Activated T-helper 2 cell treated with anti-CD3 and anti-CD28 coated beads, Interferon-gamma antibody, Interleukin-2, Interleukin-4, amounts not matched to agents 10 μg/mL and 5 μg/mL and 100 μg/mL, durations not matched to agents 14 hours and 24 hours and 36 hours (primary cell): ENCODE results near the gene ARL13B. TPM values are rescaled to one million over a fixed set of nuclear protein-coding genes. Genes with fewer than 3 reads are reported as not detected.

Experiments
- DNase-seq: peaks from one replicate; pipeline ENCODE4 v3.0.0; 2021; ENCODE audit warnings: low spot score
- H3K27ac Mint-ChIP-seq: one replicate; pipeline ENCODE4 v1.8.0; 2021; ENCODE audit warnings: mixed read lengths
- H3K27me3 Mint-ChIP-seq: one replicate; pipeline ENCODE4 v1.8.0; 2021; ENCODE audit warnings: low read depth, mixed read lengths
- H3K36me3 Mint-ChIP-seq: one replicate; pipeline ENCODE4 v1.8.0; 2021; ENCODE audit warnings: low read depth, mixed read lengths
- H3K4me1 Mint-ChIP-seq: one replicate; pipeline ENCODE4 v1.8.0; 2021; ENCODE audit warnings: low read depth, mixed read lengths
- H3K4me3 Mint-ChIP-seq: one replicate; pipeline ENCODE4 v1.8.0; 2021; ENCODE audit warnings: low read depth, mild to moderate bottlenecking, moderate library complexity, mixed read lengths
- H3K9me3 Mint-ChIP-seq: one replicate; pipeline ENCODE4 v1.8.0; 2021; ENCODE audit warnings: mixed read lengths
- intact Hi-C: fragments of 100-400 bp; cut with micrococcal nuclease; formaldehyde crosslinking; loops from one replicate; pipeline ENCODE4 v1.15.1; 2023
- total RNA-seq: library from RNA; stranded (reverse); gene quantifications from 2 replicates; pipeline ENCODE4 v1.2.3, GENCODE V29; 2022

Gene ARL13B
- total RNA-seq, 1 donor from 2014 or later: 17.4 TPM

DNA sequence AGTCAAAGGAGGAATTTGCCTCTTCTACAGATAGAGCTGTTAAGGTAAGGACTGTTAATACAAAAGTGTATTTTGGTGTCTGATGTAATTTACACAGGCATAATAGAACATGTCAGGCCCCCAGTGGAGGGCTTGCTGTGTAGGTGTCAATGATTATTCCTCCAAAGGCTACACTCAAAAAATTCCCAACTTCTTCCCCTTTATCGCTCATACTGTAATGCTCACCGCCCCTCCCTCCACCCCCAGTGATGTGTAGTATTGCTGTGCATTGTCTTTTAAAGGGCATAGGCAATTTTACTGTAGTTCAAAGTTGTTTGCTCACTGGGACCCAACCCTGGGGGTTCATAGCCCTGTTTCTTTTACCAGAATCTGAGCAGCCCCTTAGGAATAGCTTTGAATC lies 115.2 kb downstream of the ARL13B start:
- Mint-ChIP-seq H3K36me3 (peaks cover 60% of the 10 kb centered on the region), H3K4me3 (no peak overlapping the region), H3K9me3 (no peaks in the 10 kb centered on the region), H3K27ac (no peak overlapping the region), H3K27me3 (no peaks in the 10 kb centered on the region), H3K4me1 (peaks cover 12% of the 10 kb centered on the region)
- no peak for DNase-seq
- intact Hi-C loops: no loop called here

DNA sequence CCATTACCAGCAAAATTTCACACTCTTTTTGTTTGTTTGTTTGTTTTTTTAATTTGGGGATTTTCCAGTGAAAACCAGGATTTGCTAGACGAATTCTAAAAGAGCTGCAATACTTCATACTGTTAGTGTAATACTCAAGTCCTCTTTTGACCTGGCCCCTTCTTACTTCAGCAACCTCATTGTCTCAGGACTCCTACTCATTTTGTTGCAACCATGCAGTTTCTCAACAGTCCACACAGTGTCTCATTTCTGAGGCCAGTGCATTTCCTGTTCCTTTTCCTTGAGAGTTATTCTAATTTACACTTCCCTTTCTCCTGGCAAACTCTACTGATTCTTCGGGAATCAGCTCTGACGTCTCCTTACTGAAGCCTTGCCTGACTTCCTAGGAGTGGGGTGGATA lies 118.5 kb downstream of the ARL13B start:
- H3K36me3 Mint-ChIP-seq: peaks cover 54% of the 10 kb centered on the region
- DNase-seq: no peak
- H3K27ac Mint-ChIP-seq: no peak overlapping the region

DNA sequence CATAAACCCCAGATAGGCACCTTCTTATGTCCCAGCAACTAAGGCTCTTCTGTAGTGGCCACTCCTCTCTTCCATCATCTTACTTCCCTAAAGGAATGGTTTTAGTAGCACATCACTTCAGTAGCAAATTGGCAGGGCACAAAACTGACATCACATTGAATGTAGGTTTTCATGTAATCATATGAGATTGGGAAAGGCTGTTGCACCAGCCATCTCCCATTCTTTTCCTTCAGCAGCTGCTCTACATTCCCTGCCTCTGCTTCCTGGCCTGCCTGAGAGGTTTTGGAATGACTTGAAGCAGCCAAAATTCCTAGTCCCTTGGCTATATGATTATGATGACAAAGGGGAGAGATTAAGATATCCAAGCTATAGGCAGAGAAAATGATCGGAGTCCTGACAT lies 119.4 kb downstream of the ARL13B start:
- intact Hi-C loops: no loop called here
- no peak for DNase-seq
- Mint-ChIP-seq H3K27me3 (no peaks in the 10 kb centered on the region), H3K4me1 (peaks cover 10% of the 10 kb centered on the region), H3K36me3 (peaks cover 52% of the 10 kb centered on the region), H3K27ac (no peak overlapping the region), H3K9me3 (no peaks in the 10 kb centered on the region), H3K4me3 (no peak overlapping the region)

More for the DNA sequence above, 118.5 kb downstream of the ARL13B start:
- Mint-ChIP-seq H3K4me1 (peaks cover 10% of the 10 kb centered on the region), H3K27me3 (no peaks in the 10 kb centered on the region), H3K4me3 (no peak overlapping the region), H3K9me3 (no peaks in the 10 kb centered on the region)
- intact Hi-C loops: no loop called here

DNA sequence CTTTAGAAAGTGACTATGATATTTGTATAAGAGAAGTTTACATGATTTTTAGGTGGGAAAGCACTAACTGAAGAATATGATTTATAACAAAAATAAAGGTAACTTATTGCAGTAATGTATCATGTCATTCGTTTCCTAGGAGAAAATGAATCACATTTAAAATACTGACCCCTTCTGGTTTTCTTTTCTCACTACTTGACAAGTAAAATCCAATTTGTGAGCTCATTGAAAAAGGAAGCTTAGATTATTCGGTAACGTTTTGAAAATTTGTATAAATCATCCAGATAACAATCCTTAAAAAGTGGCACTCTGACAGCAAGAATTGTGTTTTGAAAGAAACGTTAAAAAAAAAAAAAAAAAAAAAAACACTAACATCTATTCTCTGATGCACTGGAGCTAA lies 121.9 kb downstream of the ARL13B start:
- H3K27ac Mint-ChIP-seq: no peak overlapping the region
- H3K4me3 Mint-ChIP-seq: no peak overlapping the region
- no peak for DNase-seq
- no peaks in the 10 kb centered on the region for H3K27me3 Mint-ChIP-seq
- H3K4me1 Mint-ChIP-seq: peaks cover 10% of the 10 kb centered on the region
- intact Hi-C loops: no loop called here
- peaks cover 40% of the 10 kb centered on the region for H3K36me3 Mint-ChIP-seq
- no peaks in the 10 kb centered on the region for H3K9me3 Mint-ChIP-seq

Other genes with a start within 250 kb of the ARL13B start
- gene PROS1, start 6.3 kb upstream of the ARL13B start, total RNA-seq: 1.7 and 2.3 TPM in 2 replicates
- not detected in 2 replicates for gene STX19, start 48.4 kb downstream of the ARL13B start, total RNA-seq
- 10.0 and 11.1 TPM in 2 replicates for gene DHFR2, start 82.8 kb downstream of the ARL13B start, total RNA-seq
- gene NSUN3, start 82.9 kb downstream of the ARL13B start, total RNA-seq: 20.4 and 21.4 TPM in 2 replicates